Rectal smooth muscle tissue (tissue), 1 donor: ENCODE results near the gene EYS.

Source experiments
- H3K27ac ChIP-seq: one replicate; pipeline ENCODE4 v1.7.0; 2013; ENCODE audit warnings: low read depth, low read length, inconsistent platforms
- H3K27me3 ChIP-seq: one replicate; pipeline ENCODE4 v1.7.0; 2013; ENCODE audit warnings: low read length; ENCODE audit not compliant: control insufficient read depth, insufficient read depth
- H3K36me3 ChIP-seq: one replicate; pipeline ENCODE4 v1.7.0; 2013; ENCODE audit warnings: low read length; ENCODE audit not compliant: control insufficient read depth, insufficient read depth
- H3K4me1 ChIP-seq: one replicate; pipeline ENCODE4 v1.7.0; 2013; ENCODE audit warnings: low read length; ENCODE audit not compliant: control insufficient read depth, insufficient read depth
- H3K4me3 ChIP-seq: one replicate; pipeline ENCODE4 v1.7.0; 2013; ENCODE audit warnings: low read length
- H3K9ac ChIP-seq: one replicate; pipeline ENCODE4 v1.7.0; 2013; ENCODE audit warnings: low read length

The EYS gene

DNA sequence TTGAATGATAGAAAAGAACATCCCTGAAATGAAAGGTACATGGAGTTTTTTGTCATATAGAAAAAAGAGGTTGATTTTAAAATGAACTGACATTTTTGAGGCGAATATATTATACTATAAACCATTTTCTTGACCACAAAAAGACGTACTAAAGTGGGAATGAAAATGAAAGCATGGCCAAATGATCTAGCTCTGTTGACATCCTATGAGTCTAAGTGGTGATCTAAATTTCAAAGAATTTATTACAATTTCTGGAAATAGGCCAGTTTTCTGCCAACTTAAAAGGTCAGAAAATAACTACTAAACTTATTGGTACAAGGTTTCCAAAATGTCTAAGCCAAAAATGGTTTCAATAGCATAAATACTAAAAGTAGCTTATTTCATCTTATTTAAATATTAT, 536.8 kb downstream of the EYS start:
- no peaks in the 10 kb centered on the region for H3K27me3 ChIP-seq
- H3K27ac ChIP-seq, result no peak overlapping the region
- no peaks in the 10 kb centered on the region for H3K36me3 ChIP-seq
- no peaks in the 10 kb centered on the region for H3K4me1 ChIP-seq
- H3K9ac ChIP-seq, result no peak overlapping the region
- no peak overlapping the region for H3K4me3 ChIP-seq

DNA sequence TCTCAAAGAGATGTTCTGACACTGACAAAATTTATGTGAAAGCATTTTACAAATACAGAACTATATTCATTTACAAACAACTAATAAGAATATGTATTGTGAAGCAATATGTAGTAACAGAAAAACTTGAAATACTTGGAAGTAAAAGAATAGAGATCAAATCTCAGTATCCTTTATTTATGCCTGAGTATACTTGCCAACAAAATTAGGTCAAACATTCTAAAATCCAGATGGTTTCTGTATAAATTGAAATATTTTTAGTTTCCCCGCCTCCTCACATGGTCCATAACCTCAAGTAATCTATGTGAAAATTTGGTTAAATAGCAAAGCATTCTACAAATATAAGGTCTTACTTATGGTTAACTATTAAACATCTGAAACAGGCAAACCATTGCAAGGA, 545.4 kb downstream of the EYS start:
- Histone ChIP-seq H3K4me3 (no peak overlapping the region), H3K9ac (no peak overlapping the region), H3K27ac (no peak overlapping the region), H3K36me3 (no peaks in the 10 kb centered on the region), H3K27me3 (no peaks in the 10 kb centered on the region), H3K4me1 (no peaks in the 10 kb centered on the region)

DNA sequence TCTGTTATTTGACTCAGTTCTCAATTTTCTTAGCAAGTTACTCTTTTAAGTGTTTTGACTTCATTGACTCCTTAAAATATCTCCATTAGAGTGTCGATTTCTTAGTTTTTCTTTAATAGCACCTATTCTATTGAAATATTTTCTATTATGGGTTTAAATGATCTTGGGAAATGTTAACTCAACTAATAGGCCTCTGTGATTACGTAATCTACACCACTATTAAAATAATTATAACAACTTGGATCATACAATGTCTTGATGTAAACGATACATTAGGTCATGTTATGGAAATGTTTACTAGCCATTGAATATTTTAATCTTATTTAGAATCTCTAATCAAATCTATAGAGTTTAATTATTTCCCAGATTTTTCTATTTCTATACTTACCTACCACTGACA, 550.0 kb downstream of the EYS start:
- Histone ChIP-seq H3K36me3 (no peaks in the 10 kb centered on the region), H3K27me3 (no peaks in the 10 kb centered on the region), H3K27ac (no peak overlapping the region), H3K9ac (no peak overlapping the region), H3K4me1 (no peaks in the 10 kb centered on the region), H3K4me3 (no peak overlapping the region)

DNA sequence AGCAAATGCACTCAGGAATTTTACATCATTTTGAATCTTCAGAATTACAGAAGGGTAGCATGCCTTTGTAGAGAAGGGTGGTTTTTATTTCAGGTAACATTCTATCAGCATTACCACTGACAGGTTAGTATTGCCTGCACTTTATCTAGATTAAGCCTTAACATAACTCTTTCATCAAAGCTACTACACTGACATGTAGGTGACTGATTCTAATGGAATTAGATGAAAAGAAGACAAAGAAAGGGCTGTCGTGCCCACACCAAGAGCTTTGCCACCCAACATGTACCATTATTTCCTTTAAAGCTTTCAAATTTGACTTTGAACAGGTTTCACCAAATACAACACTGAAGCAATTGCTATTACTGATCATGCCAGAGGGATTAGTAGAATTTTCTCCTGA, 551.9 kb downstream of the EYS start:
- H3K4me1 ChIP-seq, result no peaks in the 10 kb centered on the region
- H3K36me3 ChIP-seq, result no peaks in the 10 kb centered on the region
- no peaks in the 10 kb centered on the region for H3K27me3 ChIP-seq
- no peak overlapping the region for H3K9ac ChIP-seq
- no peak overlapping the region for H3K27ac ChIP-seq
- H3K4me3 ChIP-seq, result no peak overlapping the region

DNA sequence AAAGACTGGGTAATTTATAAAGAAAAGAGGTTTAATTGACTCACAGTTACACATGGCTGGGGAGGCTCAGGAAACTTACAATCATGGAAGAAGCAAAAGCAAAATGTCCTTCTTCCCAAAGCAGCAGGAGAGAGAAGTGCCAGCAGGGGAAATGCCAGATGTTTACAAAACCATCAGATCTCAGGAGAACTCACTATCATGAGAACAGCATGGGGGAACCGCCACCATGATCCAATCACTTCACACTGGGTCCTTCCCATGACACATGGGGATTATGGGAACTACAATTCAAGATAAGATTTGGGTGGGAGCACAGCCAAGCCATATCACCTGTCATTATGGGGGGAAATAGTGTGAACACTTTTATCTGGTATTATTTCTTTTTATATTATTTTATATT, 557.2 kb downstream of the EYS start:
- no peak overlapping the region for H3K9ac ChIP-seq
- no peaks in the 10 kb centered on the region for H3K36me3 ChIP-seq
- H3K27ac ChIP-seq, result no peak overlapping the region
- no peak overlapping the region for H3K4me3 ChIP-seq
- no peaks in the 10 kb centered on the region for H3K4me1 ChIP-seq
- no peaks in the 10 kb centered on the region for H3K27me3 ChIP-seq

DNA sequence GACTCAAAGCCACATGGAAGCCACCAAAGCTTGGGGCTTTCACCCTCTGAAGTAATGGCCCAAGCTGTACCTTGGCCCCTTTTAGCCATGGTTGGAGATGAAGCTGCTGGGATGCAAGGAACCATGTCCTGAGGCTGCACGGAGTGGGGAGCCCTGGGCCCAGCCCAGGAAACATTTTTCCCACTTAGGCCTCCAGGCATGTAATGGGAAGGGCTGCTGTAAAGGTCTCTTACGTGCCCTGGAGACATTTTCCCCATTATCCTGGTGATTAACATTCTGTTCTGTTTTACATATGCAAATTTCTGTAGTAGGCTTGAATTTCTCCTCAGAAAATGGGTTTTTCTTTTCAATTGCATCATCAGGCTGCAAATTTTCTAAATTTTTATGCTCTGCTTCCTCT, 558.2 kb downstream of the EYS start:
- Histone ChIP-seq H3K9ac (no peak overlapping the region), H3K36me3 (no peaks in the 10 kb centered on the region), H3K27me3 (no peaks in the 10 kb centered on the region), H3K27ac (no peak overlapping the region), H3K4me1 (no peaks in the 10 kb centered on the region), H3K4me3 (no peak overlapping the region)

DNA sequence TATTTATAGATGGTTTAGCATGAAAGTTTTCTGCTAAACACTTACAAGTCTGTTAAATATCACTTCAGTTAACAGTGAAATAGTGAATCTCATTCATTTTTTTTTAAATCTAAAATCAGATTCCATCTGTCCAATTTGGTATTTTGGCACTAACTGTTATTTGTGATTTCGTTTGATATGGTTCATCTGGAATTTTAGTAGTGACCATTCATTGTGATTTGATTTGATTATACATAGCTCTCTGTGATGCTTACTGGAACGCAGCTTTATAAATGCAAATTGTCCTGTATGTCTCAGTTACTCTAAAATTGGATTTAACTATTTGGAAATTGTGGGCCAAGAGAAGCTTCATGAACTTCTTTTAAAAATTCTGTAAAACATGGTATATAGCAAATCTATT, 571.5 kb downstream of the EYS start:
- Histone ChIP-seq H3K27ac (no peak overlapping the region), H3K4me1 (no peaks in the 10 kb centered on the region), H3K4me3 (no peak overlapping the region), H3K27me3 (no peaks in the 10 kb centered on the region), H3K36me3 (no peaks in the 10 kb centered on the region), H3K9ac (no peak overlapping the region)

DNA sequence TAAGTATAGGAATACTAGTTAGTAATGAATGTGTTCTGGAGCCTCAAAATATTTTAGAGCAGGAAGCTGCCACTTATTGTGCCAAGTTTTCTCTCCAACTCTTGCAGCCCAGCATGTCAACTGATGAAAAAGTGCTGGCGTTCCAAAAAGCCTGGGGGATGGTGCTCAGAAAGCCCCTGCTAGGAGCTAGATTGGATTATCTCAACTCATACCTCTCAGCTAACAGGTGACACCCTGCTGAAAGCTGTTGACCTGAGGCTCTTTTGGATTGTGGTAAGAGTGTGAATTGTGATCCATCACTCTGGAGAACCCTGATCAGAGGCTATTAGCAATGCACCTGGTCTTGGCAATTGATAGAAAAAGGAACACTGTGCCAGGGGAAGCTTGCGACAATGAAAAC, 580.4 kb downstream of the EYS start:
- no peaks in the 10 kb centered on the region for H3K27me3 ChIP-seq
- H3K36me3 ChIP-seq, result no peaks in the 10 kb centered on the region
- H3K9ac ChIP-seq, result no peak overlapping the region
- no peaks in the 10 kb centered on the region for H3K4me1 ChIP-seq
- no peak overlapping the region for H3K27ac ChIP-seq
- H3K4me3 ChIP-seq, result no peak overlapping the region

DNA sequence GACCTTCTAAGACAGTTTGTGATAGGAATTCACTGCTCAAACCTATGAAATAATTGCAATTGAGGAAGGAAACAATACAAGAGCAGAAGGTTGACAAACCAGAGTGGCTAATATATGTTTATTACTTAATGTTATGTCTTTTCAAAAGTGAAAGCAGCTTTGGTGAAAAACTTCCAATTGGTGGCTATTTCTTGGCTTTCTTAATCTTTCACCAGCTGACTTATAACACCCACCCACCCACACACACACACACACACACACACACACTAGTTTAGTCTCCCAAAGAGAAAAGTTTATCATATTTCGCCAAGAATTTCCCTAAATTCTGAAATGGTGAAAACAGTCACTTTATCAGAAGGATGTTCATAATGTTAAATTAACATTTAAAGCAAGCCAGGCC, 583.5 kb downstream of the EYS start:
- Histone ChIP-seq H3K4me3 (no peak overlapping the region), H3K9ac (no peak overlapping the region), H3K27ac (no peak overlapping the region), H3K36me3 (no peaks in the 10 kb centered on the region), H3K4me1 (no peaks in the 10 kb centered on the region), H3K27me3 (no peaks in the 10 kb centered on the region)

DNA sequence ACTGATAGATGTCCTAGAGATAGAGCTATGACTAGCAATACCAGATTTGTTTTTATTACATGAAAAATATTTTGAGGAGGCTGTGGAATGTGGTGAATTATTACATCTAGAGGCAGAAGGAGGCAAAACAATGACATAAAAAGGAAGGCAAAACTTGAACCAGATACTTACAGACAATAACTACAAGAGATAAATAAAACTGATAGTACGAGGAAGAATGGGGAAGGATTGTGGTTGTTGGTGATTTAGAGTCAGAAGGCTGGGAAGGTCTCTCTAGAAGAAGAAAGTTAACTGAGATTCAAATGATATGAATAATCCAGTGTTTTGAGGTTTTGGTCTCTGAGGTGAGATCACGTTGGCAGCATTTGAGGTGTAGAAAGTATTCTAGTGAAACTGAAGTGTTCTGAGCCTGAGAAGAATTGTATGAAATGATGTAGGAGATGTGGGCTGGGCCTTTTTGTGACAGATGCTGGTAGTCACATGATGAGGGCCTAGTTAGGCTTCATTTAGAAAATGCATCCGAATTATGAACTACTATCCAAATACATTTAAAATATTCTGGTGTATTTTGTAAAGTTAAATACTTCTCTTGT, 589.1 kb downstream of the EYS start:
- H3K4me3 ChIP-seq, result no peak overlapping the region
- no peaks in the 10 kb centered on the region for H3K4me1 ChIP-seq
- H3K9ac ChIP-seq, result no peak overlapping the region
- no peak overlapping the region for H3K27ac ChIP-seq
- H3K36me3 ChIP-seq, result no peaks in the 10 kb centered on the region
- H3K27me3 ChIP-seq, result no peaks in the 10 kb centered on the region

DNA sequence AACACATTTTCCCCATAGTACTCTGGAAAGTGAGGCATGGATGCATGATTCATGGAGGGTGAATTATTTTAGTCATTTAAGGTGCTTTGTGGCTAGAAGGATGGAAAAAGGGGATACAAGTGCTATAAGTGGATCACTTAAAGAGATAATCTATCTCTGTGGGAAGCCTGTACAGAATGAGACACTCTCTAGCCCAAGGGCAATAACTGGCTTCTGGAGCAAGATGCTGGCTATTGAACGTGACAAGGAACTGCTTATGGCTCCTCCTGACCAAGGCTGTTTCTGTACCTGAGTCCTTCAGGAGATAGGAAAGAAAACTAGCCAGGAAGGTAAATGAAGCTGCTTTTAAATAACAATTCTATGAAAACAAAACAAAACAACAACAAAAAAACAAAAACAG, 590.7 kb downstream of the EYS start:
- no peak overlapping the region for H3K4me3 ChIP-seq
- no peak overlapping the region for H3K9ac ChIP-seq
- no peaks in the 10 kb centered on the region for H3K27me3 ChIP-seq
- H3K4me1 ChIP-seq, result no peaks in the 10 kb centered on the region
- no peak overlapping the region for H3K27ac ChIP-seq
- H3K36me3 ChIP-seq, result no peaks in the 10 kb centered on the region

DNA sequence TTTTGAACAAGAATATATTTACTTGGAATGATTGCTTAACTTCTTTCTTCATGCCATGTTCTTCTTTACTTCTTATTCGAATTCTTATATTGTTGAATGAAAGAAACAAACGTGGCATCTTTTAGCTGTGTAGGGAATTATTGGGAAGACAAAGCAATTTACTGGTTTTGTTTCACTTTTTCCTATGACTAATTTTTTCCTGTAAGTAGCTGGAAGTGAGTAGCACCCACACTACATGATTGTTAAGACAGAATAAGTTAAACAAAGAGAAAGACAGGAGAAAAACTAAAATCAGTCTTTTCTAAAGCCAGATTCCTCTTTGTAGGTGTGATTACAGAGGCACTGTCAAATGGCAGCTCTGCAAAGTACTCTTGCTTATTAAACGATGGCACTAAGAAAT, 593.4 kb downstream of the EYS start:
- H3K27ac ChIP-seq, result no peak overlapping the region
- no peaks in the 10 kb centered on the region for H3K27me3 ChIP-seq
- no peak overlapping the region for H3K9ac ChIP-seq
- H3K4me3 ChIP-seq, result no peak overlapping the region
- no peaks in the 10 kb centered on the region for H3K4me1 ChIP-seq
- H3K36me3 ChIP-seq, result no peaks in the 10 kb centered on the region

DNA sequence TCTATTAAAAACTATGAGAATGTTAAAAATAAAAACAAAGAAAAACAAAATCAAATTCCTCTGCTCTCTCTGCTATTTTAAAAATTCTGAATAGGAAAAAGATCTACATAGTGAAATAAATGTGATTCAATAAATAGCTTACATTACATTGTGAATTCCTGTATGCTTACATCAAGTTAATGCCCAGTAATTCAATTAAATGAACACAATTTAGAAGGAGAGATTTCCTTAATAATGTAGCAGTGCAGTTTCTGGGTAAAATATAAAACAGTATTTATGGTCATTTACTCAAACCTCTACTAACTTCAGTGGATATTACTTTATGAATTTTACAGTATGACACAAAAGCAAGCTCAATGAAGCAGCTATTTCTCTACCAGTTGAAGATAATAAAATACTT, 594.6 kb downstream of the EYS start:
- no peak overlapping the region for H3K9ac ChIP-seq
- no peaks in the 10 kb centered on the region for H3K4me1 ChIP-seq
- H3K27ac ChIP-seq, result no peak overlapping the region
- no peaks in the 10 kb centered on the region for H3K27me3 ChIP-seq
- no peaks in the 10 kb centered on the region for H3K36me3 ChIP-seq
- H3K4me3 ChIP-seq, result no peak overlapping the region
